H1 (cell line): ENCODE data around the gene CFAP20. TPM values are rescaled to one million over a fixed set of nuclear protein-coding genes. Genes with fewer than 3 reads are reported as not detected.

Source experiments
- CEBPB ChIP-seq: IDR thresholded peaks from 2 replicates; pipeline ENCODE4 v1.6.1; 2012; ENCODE audit warnings: low read depth, low read length
- CHD7 ChIP-seq: fragments of 300-600 bp; sonication (generic); IDR thresholded peaks from 2 replicates; pipeline ENCODE4 v1.7.1; 2012; ENCODE audit warnings: low read length, moderate library complexity, mild to moderate bottlenecking, inconsistent platforms; ENCODE audit not compliant: insufficient replicate concordance
- EZH2 ChIP-seq: fragments of 200-600 bp; sonication (generic); IDR thresholded peaks from 2 replicates; pipeline ENCODE4 v1.7.1; 2012; ENCODE audit warnings: low read depth, mild to moderate bottlenecking, moderate library complexity, low read length, inconsistent platforms; ENCODE audit not compliant: severe bottlenecking
- GTF2F1 ChIP-seq: IDR thresholded peaks from 2 replicates; pipeline ENCODE4 v1.6.1; 2012; ENCODE audit warnings: low read depth, low read length, improper control_type of control experiment, borderline replicate concordance
- JUND ChIP-seq: IDR thresholded peaks from 2 replicates; pipeline ENCODE4 v1.6.1; 2011; ENCODE audit warnings: mild to moderate bottlenecking, improper control_type of control experiment, low read length
- SIX5 ChIP-seq: IDR thresholded peaks from 2 replicates; pipeline ENCODE4 v1.6.1; 2011; ENCODE audit warnings: mild to moderate bottlenecking, low read depth, low read length
- SP2 ChIP-seq: IDR thresholded peaks from 2 replicates; pipeline ENCODE4 v1.6.1; 2012; ENCODE audit warnings: mild to moderate bottlenecking, low read length, inconsistent platforms
- TAF1 ChIP-seq: IDR thresholded peaks from 2 replicates; pipeline ENCODE4 v1.6.1; 2011; ENCODE audit warnings: mild to moderate bottlenecking, low read depth, low read length
- TEAD4 ChIP-seq: IDR thresholded peaks from 2 replicates; pipeline ENCODE4 v1.6.1; 2012; ENCODE audit warnings: low read depth, low read length, inconsistent platforms, mixed read lengths
- polyA plus RNA-seq, 7 experiments: library from polyadenylated mRNA; depleted of rRNA in 3 of 7; stranded (reverse) in 5 of 7; unstranded in 2 of 7; fragments of >200 nt in 5 of 7; fragments of 200-250 nt in 2 of 7; gene quantifications; 1 replicate in 5 of 7; 2 replicates in 1 of 7; 4 replicates in 1 of 7; pipeline versions ENCODE4 v1.2.1 to v1.2.3, GENCODE V29; 2011 to 2013; ENCODE audit warnings: missing spikeins in 2 of 7, mixed read lengths in 2 of 7
- total RNA-seq: library from RNA; stranded (reverse); fragmentation: NEBNext Ultra II Directional; extraction: Animal tissue kit (Norgen Biotek cat#: 25700); gene quantifications from 2 replicates; pipeline ENCODE4 v1.2.1, GENCODE V29; 2021
- TF ChIP-seq, protein P1 (sequence below): IDR thresholded peaks from 2 replicates; pipeline ENCODE4 v1.6.1; 2011; ENCODE audit warnings: low read length, improper control_type of control experiment

The CFAP20 gene
- total and polyA plus RNA-seq, 2 of the 8 experiments (the other 6 are each of a cell fraction or from before 2014, with no cell fraction given): 45.6 to 65.4 TPM

DNA sequence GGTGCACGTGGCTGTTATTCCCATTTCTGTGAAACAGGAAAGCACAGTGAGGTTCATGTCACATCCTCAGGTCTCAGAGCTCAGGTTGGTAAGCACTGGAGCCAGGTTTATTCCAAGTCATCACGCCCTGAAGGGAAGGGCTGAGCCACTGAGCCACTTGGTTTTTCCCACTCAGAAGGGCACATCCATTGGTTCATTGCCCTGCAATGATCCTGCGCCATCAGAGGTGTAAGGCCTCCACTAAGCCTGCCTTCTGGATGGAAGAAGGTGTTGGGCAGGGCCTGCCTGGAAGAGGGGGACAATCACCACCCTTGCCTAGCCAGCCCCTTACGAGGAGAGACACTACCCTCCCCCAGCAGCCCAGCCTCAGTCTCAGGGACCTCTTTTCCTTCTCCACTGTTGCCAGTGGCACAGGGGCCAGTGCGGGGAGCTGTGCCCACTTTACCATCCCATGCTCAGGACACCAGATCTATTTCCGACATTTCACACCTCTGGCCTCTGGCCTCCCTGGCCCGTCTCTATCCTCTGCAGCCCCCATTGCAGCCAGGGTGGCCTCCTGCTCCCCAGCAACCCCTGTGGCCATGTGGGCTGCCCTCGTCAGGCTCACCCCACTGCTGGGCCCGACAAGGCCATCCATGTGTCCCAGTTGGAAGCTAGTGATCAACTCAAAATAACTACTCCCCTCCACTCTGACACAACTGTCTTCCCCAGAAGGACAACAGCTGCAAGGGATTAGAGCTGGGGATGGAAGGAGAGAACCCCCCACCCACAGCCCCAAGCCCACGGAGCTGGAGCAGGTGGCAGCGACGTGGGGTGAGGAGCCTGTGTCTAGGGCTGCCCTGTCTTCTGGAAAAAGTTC is 29.9 kb downstream of the CFAP20 start (continued):
- TF ChIP-seq CHD7 (no peak), EZH2 (no peak), CEBPB (no peak), GTF2F1 (no peak), SP2 (no peak), SIX5 (no peak), TEAD4 (no peak), JUND (no peak), TAF1 (no peak)
- TF ChIP-seq, protein P1, sequence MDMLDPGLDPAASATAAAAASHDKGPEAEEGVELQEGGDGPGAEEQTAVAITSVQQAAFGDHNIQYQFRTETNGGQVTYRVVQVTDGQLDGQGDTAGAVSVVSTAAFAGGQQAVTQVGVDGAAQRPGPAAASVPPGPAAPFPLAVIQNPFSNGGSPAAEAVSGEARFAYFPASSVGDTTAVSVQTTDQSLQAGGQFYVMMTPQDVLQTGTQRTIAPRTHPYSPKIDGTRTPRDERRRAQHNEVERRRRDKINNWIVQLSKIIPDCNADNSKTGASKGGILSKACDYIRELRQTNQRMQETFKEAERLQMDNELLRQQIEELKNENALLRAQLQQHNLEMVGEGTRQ: no peak
